Right cardiac atrium (tissue), 5 donors: ENCODE results near the gene PLSCR4. TPM values are rescaled to one million over a fixed set of nuclear protein-coding genes. Genes with fewer than 3 reads are reported as not detected.
"Not testable (repeated sequence)": the region's sequence is repeated elsewhere in the genome, so short reads cannot be mapped to it uniquely, and the experiment has no call there.

Source experiments
- ATAC-seq, 2 donors: fragments of 200-7000 bp; cut with Tn5 transposase; one replicate each; pipeline versions ENCODE4 v1.8.0 to v1.9.1; 2020; ENCODE audit warnings: moderate library complexity in 2 of 2, mild to moderate bottlenecking in 1 of 2
- DNase-seq, 3 donors: peaks; one replicate each; pipeline ENCODE4 v3.0.0-alpha.2; 2020
- H3K27ac ChIP-seq: one replicate; pipeline ENCODE4 v1.5.1; 2013; ENCODE audit warnings: mild to moderate bottlenecking, low read length, control low read depth, moderate library complexity
- H3K27me3 ChIP-seq: one replicate; pipeline ENCODE4 v1.6.1; 2013; ENCODE audit not compliant: control insufficient read depth, insufficient read depth
- H3K4me1 ChIP-seq: one replicate; pipeline ENCODE4 v1.6.1; 2013; ENCODE audit warnings: low read length; ENCODE audit not compliant: control insufficient read depth, insufficient read depth
- H3K4me3 ChIP-seq: one replicate; pipeline ENCODE4 v1.5.1; 2013; ENCODE audit warnings: low read length, control low read depth
- H3K9me3 ChIP-seq: one replicate; pipeline ENCODE4 v1.6.1; 2013; ENCODE audit warnings: low read length; ENCODE audit not compliant: control insufficient read depth
- WGBS: extraction: QIAGEN DNeasy Blood & Tissue Kit; methylation state at CpG from one replicate; pipeline ENCODE4 v1.1.7; 2013; 5-methylcytosine and 5-hydroxymethylcytosine counted together
- intact Hi-C, 4 donors: fragments of 100-400 bp; cut with DNase I; formaldehyde crosslinking; loops; one replicate each; pipeline versions ENCODE4 v1.11.0 to v1.14.0; 2022 to 2023
- polyA plus RNA-seq: library from polyadenylated mRNA; stranded (reverse); fragments of 200-250 nt; gene quantifications from one replicate; pipeline ENCODE4 v1.2.3, GENCODE V29; 2013
- total RNA-seq, 4 donors: library from RNA; stranded (reverse); fragmentation: NEBNext Ultra II Directional; extraction: Animal tissue kit (Norgen Biotek cat#: 25700); gene quantifications; one replicate each; pipeline ENCODE4 v1.2.1, GENCODE V29; 2021
- donor health status: healthy with polysubstance abuse.
- donor health status: DM: no; HTN: yes; CAD: no.
- donor health status: DM: no; HTN: no; CAD: no.
- donor health status: DM: no; HTN: yes; CAD: no; lungs with severe emphysema.
- donor health status: DM: yes; HTN: yes; CAD: no.

The PLSCR4 gene
- total and polyA plus RNA-seq, 5 donors, result 16.7 to 35.6 (median 28.4) TPM

DNA sequence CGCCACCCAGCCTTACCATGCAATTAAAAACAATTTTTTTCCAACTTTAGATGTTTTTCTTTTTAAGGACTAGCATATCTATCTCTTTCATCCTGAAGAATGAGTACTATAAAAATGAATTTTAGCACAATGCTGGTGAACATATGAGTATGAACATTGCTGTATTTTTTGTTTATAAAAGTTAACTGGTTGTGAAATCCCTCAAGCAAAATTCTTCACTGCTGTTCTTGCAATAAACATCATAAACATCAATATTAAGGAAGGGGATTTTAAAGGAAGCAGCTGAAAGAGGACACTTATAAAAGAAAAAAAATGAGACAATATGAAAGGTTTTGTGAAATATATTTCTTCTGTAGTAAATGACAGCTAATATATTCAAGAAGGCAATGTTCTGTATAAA lies 3.0 kb downstream of the PLSCR4 start:
- 77% methylated on average over 1 of the region's 1 CpG for WGBS
- Histone ChIP-seq H3K4me1 (peaks cover 2% of the 10 kb centered on the region), H3K4me3 (no peak overlapping the region), H3K9me3 (no peaks in the 10 kb centered on the region), H3K27me3 (no peaks in the 10 kb centered on the region), H3K27ac (no peak overlapping the region)
- ATAC-seq (no peak), DNase-seq (no peak)
- intact Hi-C loops, result no loop called here

DNA sequence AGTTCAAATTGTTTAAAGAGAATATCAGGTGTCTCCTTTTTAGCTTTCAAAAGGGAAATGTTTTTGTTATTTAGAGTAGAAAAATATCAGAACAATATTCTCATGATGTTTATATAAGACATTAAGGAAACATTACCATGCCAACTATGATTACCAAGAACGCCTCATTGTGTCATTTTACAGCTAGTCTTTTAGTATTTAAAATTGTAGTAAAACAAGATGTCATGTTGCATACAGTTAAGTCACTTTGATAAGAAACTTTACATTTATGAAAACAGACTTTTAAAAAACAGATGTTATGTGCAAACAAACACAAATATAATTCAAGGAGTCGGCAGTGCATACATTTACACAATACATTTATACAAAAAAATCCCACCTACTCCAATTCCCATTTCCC lies 4.4 kb downstream of the PLSCR4 start:
- Histone ChIP-seq H3K4me3 (no peak overlapping the region), H3K4me1 (no peaks in the 10 kb centered on the region), H3K27ac (no peak overlapping the region), H3K27me3 (no peaks in the 10 kb centered on the region), H3K9me3 (no peaks in the 10 kb centered on the region)
- intact Hi-C loops, result no loop called here
- ATAC-seq, result no peak
- DNase-seq, result no peak
- 55% methylated on average over 2 of the region's 2 CpGs for WGBS

DNA sequence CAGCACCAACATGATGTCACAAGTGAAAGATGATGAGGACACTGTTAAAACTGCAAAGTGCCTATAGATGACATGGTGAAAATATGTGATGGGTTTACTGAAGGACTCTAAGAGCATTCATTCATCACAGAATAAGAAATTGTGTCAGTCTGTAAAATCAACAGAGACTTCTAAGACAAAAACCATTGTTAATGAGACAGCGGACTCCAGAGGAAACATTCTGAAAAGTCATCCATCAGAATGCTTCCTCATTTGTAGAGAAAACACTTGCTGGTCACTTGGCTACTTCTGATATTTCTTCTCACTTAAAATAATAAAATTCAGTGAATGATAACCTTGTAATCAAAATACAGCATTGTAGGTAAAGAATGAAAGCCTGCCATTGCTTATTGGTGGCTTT lies 7.3 kb downstream of the PLSCR4 start:
- 74% methylated on average over 1 of the region's 1 CpG for WGBS
- DNase-seq (no peak), ATAC-seq (no peak)
- no peaks in the 10 kb centered on the region for H3K27me3 ChIP-seq
- H3K27ac ChIP-seq, result no peak overlapping the region
- no peaks in the 10 kb centered on the region for H3K9me3 ChIP-seq
- no peaks in the 10 kb centered on the region for H3K4me1 ChIP-seq
- H3K4me3 ChIP-seq, result no peak overlapping the region
- intact Hi-C loops, result no loop called here

DNA sequence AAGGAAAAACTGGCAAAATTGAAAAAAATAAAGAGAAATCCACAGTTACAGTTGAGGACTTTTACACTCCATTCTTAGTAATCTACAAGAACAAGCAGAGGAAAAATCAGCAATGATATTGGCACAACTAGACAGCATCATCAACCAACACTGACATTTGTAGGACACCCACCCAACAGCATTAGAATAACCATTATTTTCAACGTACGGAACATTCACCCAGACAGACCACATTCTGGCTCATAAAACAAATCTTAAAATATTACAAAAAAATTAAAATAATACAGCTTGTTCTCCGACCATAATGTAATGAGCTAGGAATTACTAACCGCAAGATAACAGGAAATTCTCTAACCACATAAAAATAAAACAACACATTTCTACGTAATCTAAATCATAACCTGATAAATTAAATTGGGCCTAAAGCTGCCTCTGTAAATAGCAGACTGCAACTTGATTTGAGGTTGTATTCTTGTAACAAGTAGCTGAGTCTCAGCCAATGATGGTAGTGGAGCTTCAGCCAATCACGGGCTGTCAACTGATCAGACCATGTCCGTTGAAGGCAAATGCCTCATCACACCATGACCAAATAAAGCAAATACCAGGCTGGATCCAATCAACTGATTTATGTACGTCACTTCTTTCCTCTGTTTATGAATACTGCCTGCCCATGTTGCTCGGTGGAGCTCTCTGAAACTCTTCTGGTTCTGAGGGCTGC lies 9.2 kb downstream of the PLSCR4 start:
- H3K4me1 ChIP-seq, result no peaks in the 10 kb centered on the region
- no peaks in the 10 kb centered on the region for H3K27me3 ChIP-seq
- H3K9me3 ChIP-seq, result no peaks in the 10 kb centered on the region
- ATAC-seq (peak; percentile 69 to 71), DNase-seq (peak in 1 of 3 donors; percentile 43)
- WGBS, result 75% methylated on average over 9 of the region's 9 CpGs
- intact Hi-C loops, result no loop called here
- H3K27ac ChIP-seq, result no peak overlapping the region
- H3K4me3 ChIP-seq, result no peak overlapping the region

GRCh38 chr3:146233487-146233886 lies 17.4 kb downstream of the PLSCR4 start:
- no peak for DNase-seq
- H3K4me3 ChIP-seq, result no peak overlapping the region
- no peak for ATAC-seq
- H3K27me3 ChIP-seq, result no peaks in the 10 kb centered on the region
- intact Hi-C loops, result no loop called here
- no peaks in the 10 kb centered on the region for H3K4me1 ChIP-seq
- H3K9me3 ChIP-seq, result no peaks in the 10 kb centered on the region
- H3K27ac ChIP-seq, result no peak overlapping the region

DNA sequence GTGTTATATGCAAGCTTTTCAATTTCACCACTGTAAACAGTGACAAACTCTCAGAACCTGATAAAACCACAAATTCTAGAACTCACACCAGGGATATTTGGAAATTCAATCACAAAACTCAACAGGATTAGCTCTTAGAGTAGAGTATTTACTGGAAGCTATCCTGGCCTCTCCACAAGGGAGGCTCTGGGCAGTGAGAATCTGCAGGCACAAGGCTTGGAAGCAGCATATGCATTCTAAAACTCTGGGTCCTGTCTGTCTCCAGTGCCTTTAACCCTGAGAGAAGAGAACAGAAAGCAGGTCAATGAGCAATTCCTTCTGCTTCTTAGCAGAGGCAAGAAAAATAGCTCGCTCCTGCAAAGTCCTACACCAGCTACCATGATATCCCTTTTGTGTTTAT lies 23.4 kb downstream of the PLSCR4 start:
- Histone ChIP-seq H3K4me1 (peaks cover 3% of the 10 kb centered on the region), H3K4me3 (no peak overlapping the region), H3K9me3 (no peaks in the 10 kb centered on the region), H3K27me3 (no peaks in the 10 kb centered on the region), H3K27ac (no peak overlapping the region)
- 67% methylated on average over 1 of the region's 1 CpG for WGBS
- DNase-seq (peak in 1 of 3 donors; percentile 29), ATAC-seq (peak; percentile 29 to 88)
- intact Hi-C loops, result no loop called here

- H3K4me3 ChIP-seq, result no peak overlapping the region
- intact Hi-C loops, result no loop called here
- no peaks in the 10 kb centered on the region for H3K9me3 ChIP-seq
- H3K27ac ChIP-seq, result no peak overlapping the region
- H3K4me1 ChIP-seq, result peaks cover 3% of the 10 kb centered on the region
- WGBS, result 70% methylated on average over 2 of the region's 2 CpGs
- no peaks in the 10 kb centered on the region for H3K27me3 ChIP-seq
- ATAC-seq, result no peak
- DNase-seq, result no peak
Measured at GRCh38 chr3:146226881-146227280, 24.0 kb downstream of the PLSCR4 start.

DNA sequence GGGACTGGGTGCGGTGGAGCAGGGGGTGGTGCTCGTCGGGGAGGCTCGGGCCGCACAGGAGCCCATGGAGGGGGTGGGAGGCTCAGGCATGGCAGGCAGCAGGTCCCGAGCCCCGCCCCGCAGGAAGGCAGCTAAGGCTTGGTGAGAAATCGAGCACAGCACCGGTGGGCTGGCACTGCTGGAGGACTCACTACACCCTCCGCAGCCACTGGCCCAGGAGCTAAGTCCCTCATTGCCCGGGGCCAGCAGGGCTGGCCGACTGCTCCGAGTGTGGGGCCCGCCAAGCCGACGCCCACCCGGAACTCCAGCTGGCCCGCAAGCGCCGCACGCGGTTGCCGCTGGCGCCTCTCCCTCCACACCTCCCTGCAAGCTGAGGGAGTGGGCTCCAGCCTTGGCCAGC lies 25.4 kb downstream of the PLSCR4 start:
- H3K4me3 ChIP-seq, H3K4me1 ChIP-seq, ATAC-seq, H3K27me3 ChIP-seq, H3K9me3 ChIP-seq, intact Hi-C loops, H3K27ac ChIP-seq: not testable (repeated sequence)
- 91% methylated on average over 25 of the region's 25 CpGs for WGBS
- peak in 1 of 3 donors; percentile 43 for DNase-seq

- intact Hi-C loops, result loop anchor here in 1 of 4 donors (5.0 kb wide), 1 partner anchor 104 kb away; no protein-coding TSS in a partner anchor
Measured at GRCh38 chr3:146223401-146224373, 27.2 kb downstream of the PLSCR4 start.

DNA sequence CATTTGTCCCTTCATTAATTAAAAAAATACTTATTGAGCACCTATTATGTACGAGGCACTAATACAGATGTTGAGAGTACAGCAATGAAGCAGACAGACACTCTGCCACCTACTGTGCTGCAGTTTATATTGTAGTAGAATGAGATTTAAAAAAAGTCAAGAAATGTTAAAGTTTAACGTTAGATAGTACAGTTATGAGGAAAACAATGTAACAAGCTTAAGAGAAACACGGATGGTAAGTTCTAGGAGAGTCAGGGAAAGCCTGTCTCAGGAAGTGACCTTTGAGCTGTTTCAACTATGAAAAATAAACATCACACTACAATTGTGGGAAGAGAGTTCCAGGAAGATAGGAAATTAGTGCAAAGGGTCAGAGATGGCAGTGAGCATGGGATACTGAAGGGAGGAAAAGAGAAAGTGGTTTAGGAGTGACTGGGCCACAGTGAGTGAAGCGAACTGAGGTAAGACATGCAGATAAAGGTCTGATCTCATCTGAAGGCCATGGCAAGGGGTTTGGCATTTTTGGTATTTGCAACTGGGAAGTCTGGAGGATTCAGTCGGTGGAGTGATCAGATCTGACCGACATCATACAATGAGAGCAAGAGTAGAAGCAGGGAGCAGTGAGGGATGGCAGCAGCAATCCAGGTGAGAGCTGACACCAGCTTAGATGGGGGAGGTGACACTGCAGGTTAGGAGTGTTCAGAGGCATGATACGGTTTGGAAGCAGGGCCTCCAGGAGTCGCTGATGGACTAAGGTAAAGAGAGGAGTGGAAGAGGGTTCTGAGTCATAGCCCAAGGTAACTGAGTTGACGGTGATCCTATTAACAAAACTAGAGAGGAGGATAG lies 28.5 kb downstream of the PLSCR4 start:
- ATAC-seq, result peak; percentile 85 to 93

More at GRCh38 chr3:146223401-146224373, 27.2 kb downstream of the PLSCR4 start:
- Histone ChIP-seq H3K4me3 (no peak overlapping the region), H3K4me1 (peaks cover 6% of the 10 kb centered on the region), H3K27me3 (no peaks in the 10 kb centered on the region), H3K9me3 (no peaks in the 10 kb centered on the region), H3K27ac (no peak overlapping the region)
- 88% methylated on average over 6 of the region's 6 CpGs for WGBS
- ATAC-seq (no peak), DNase-seq (no peak)

More for the DNA sequence above, 28.5 kb downstream of the PLSCR4 start:
- Histone ChIP-seq H3K4me3 (no peak overlapping the region), H3K27me3 (no peaks in the 10 kb centered on the region), H3K27ac (peak overlapping the region; percentile 68), H3K9me3 (no peaks in the 10 kb centered on the region), H3K4me1 (peaks cover 6% of the 10 kb centered on the region)
- no peak for DNase-seq
- 68% methylated on average over 9 of the region's 9 CpGs for WGBS
- intact Hi-C loops, result loop anchor here in 1 of 4 donors (5.0 kb wide), 1 partner anchor 105 kb away; no protein-coding TSS in a partner anchor
